COLO668 (cell line): ENCODE measurements around the gene NINJ2.

Source experiments
- DNase-seq: peaks from one replicate; lab custom pipeline; 2025; ENCODE audit not compliant: unreplicated experiment; lab: John Stamatoyannopoulos, UW

Gene NINJ2

DNA sequence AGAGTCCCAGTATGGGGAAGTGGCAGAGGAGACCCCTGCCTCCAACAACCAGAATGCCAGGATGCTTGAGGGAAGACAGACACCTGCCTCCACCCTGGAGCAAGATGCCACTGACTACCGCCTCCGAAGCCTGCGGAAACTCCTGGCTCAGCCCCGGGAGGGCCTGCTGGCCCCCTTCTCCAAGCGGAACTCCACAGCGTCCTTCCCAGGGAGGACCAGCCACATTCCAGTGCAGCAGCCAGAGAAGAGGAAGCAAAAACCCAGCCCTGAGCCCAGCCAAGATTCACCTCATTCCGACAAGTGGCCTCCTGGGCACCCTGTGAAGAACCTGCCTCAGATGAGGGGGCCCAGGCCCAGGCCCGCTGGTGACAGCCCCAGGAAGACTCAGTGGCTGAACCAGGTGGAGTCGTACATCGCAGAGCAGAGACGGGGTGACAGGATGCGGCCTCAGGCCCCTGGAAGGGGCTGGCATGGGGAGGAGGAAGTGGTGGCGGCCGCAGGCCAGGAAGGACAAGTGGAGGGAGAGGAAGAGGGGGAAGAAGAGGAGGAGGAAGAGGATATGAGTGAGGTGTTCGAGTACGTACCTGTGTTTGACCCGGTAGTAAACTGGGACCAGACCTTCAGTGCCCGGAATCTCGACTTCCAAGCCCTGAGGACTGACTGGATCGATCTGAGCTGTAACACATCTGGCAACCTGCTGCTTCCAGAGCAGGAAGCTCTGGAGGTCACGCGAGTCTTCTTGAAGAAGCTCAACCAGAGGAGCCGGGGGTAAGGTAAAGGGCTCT is 109.8 kb downstream of the NINJ2 start:
- DNase-seq = no peak

- DNase-seq = no peak
Measured at GRCh38 chr12:552466-552865, 110.8 kb downstream of the NINJ2 start.

DNA sequence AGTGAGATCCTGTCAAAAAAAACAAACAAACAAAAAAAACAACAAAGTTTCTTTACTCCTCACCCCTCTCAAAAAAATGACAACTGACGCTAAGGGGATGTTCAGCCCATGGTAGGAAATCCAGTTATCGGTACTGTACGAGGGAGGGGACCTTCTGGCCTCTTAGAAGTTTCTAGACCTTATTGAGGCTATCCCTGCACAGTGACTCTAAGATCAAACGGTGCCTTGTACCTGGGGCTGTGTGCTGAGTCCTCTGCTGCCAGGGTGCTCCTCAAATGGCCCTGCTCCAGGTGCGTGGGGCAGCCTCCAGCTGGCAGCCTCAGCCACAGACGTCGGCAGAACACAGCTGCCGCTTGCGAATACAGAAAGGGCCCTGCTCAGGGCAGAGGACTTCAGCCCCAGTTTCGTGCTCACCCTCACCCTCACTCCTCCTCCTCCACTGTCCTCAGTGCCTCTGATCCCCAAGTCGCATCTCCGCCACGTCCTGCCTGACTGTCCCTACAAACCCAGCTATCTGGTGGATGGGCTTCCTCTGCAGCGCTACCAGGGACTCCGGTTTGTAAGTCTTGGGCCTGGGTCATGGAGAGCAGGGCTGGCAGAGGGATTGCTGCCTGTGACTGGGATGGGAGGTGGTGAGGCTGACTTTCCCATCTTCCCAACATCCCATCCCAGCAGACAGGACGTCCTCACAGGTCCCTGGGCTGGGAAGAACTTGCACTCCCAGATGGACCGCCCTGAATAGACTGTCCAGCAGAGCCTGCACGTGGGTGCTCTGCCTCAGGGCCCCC is 112.6 kb downstream of the NINJ2 start:
- DNase-seq = no peak

GRCh38 chr12:549476-550082 is 113.7 kb downstream of the NINJ2 start:
- no peak for DNase-seq

DNA sequence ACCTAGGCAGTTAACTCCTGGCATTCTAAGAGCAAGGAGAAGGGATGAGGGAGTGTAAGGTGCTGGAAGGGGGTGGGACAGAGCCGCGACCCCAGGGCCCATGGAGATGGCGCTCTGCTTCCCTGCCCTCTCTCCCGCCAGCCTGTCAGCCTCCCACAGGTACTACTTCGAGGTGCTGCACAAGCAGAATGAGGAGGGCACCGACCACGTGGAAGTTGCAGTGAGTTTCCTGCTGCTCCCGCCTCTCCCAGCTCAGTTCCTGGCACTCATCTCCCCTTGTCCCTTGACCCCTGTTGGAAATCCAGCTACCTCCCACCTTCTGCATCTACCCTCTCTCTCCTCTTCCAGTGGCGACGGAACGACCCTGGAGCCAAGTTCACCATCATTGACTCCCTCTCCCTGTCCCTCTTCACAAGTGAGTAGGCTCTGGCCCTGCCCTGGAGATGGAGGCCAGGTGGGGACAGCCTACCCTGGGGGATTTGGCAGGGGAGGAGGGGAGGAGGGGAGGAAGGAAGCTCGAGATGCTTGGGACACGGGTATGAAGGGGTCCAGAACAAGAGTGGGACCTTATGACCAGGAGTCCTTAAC is 115.3 kb downstream of the NINJ2 start:
- no peak for DNase-seq

- peak; percentile 78 for DNase-seq
Measured at GRCh38 chr12:546920-547845, 116.1 kb downstream of the NINJ2 start.

- DNase-seq = no peak
Measured at GRCh38 chr12:546265-546919, 116.9 kb downstream of the NINJ2 start.

- no peak for DNase-seq
Measured at GRCh38 chr12:545835-546234, 117.4 kb downstream of the NINJ2 start.

GRCh38 chr12:544941-545635 is 118.2 kb downstream of the NINJ2 start:
- DNase-seq = no peak

- DNase-seq = no peak
Measured at GRCh38 chr12:544142-544541, 119.1 kb downstream of the NINJ2 start.

DNA sequence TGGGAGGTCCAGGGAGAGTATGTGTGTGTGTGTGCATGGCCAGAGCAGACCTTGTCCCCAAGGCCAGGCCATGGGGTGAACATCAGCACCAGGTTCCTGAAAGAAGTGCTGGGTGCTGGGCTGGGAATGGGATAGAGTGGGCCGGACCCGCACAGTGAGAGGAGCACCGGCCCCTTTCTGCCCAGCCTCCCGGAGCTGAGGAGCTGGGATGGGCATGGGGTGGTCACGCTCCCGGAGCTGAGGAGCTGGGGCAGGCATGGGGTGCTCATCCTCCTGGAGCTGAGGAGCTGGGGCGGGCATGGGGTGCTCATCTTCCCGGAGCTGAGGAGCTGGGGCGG is 120.2 kb downstream of the NINJ2 start:
- no peak for DNase-seq

DNA sequence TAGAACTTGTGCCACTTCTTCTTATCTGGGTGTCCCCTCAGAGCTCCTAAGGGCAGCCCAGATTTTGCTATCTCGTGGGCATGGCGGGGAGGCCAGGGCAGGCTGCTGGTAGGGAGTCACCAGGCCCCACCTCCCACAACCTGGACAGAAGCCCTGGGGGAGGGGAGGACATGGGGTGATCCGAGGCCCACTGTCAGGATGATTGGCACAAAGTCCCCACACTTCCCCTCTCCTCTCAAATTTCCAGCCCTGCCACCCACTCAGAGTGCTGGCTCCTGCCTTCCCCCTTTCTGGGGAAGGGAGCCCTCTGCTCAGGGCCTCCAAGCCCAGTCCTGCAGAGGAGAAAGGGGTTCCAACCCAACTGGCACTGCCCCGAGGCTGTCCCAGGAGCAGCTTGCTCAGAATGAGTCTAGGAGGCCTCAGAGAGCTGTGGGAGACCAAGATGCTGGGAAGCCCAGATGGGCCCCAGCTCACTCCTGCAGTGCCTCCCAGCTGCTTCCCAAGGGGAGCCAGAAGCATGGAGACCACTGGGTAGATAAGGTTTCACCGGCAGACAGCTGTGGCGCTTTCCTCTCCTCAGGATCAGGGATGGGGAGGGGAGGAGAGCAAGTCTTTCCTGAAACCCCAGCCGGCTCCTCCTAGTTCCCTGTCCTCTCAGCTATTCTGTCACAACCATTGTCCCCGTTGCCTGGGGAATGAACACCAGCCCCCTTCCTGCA is 120.7 kb downstream of the NINJ2 start:
- DNase-seq = peak; percentile 29

GRCh38 chr12:541676-542324 is 121.4 kb downstream of the NINJ2 start:
- no peak for DNase-seq

GRCh38 chr12:539540-540310 is 123.5 kb downstream of the NINJ2 start:
- no peak for DNase-seq

GRCh38 chr12:538731-539539 is 124.3 kb downstream of the NINJ2 start:
- DNase-seq = peak; percentile 70

DNA sequence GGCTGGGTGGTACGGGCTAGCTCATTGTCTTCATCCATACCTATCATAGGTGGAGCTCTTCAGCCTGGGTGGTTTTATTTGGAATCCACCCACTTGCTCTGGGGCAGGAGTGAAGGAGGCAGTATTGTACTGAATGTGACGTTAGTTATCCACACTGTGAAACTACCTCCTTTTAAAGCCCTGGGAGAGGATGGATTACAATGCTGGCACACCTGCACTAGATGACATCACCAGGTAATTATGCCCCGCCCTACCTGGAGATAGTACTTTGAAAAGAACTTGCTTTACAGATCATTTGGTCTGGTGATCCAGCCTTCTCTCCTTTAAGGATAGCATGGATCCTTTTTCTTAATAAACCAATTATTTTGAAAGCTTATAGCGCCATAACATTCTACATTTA is 125.5 kb downstream of the NINJ2 start:
- DNase-seq = peak; percentile 86

DNA sequence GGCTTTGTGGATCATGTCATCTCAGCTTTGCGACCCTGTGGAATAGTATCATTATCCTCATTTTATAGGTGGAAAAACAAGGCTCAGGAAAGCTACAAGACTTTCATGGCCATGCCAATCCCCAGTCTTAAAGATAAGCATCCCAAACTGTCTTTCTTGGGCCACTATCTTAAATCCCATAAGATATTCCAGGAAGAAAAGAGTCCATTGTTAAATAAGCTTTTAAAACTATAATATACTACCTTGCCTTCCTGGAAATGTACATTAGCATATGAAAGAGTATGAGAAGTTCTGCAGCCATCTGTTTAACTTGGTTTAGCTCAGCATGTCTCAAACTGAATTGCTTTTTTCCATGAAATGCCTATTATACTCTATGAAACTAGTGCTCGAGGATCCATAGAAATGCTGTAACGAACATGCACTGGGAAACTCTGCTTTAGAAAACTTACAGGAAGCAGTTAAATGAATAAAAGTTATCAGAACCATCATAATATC is 126.4 kb downstream of the NINJ2 start:
- DNase-seq = no peak
